Measurements from ENCODE around the gene FBXL15.
A peak's percentile ranks its signal among the peaks of the same experiment; 100 is the strongest.

FBXL15 gene

DNA sequence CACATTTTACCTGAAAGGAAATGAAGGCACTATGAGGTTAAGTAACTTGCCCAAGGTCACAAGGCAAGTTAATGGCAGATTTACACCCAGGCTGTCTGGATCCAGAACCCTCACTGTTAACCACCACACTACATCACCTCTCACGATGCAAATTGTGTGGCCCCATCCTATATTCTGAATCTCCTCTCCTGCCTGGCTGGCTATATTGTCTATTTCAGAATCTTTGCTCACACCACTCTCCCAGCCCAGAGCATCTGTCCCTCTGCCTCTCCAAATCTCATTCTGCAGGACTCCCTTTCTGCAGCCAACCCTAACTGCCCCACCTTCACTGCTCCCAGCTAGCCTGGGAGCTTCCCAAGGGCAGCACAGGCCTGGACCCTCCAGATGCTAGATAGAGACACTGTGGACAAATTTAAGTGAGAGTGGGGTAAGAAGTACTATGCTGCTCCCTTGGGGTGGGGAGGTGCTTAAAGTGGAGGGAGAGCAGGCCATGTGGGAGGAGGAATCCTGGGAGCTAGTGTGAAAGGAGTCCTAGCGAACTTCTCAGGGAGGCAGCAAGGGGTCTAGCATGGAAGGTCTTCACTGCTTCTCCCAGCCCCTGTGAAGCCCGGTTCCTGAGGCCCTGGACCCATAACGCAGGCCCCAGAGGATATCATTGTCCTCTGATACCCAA, 11.0 kb downstream of the FBXL15 start:
- TF ChIP-seq ESRRG (CRISPR knock-in tag; IDR thresholded peaks at IDR 0.05) (no peak), GLIS3 (CRISPR knock-in tag; IDR thresholded peaks at IDR 0.05) (no peak), TCF4 (CRISPR knock-in tag; IDR thresholded peaks at IDR 0.05; ENCODE audit: borderline replicate concordance) (no peak), ARNTL (CRISPR knock-in tag; IDR thresholded peaks at IDR 0.05; ENCODE audit: borderline replicate concordance, low read depth) (no peak), RARB (CRISPR knock-in tag; IDR thresholded peaks at IDR 0.05) (no peak), ZNF565 (CRISPR knock-in tag; conservative IDR thresholded peaks at IDR 0.05; ENCODE audit: low read depth) (no peak), TOX (CRISPR knock-in tag; IDR thresholded peaks at IDR 0.05; ENCODE audit: borderline replicate concordance) (no peak)
- TF ChIP-seq, protein P1, sequence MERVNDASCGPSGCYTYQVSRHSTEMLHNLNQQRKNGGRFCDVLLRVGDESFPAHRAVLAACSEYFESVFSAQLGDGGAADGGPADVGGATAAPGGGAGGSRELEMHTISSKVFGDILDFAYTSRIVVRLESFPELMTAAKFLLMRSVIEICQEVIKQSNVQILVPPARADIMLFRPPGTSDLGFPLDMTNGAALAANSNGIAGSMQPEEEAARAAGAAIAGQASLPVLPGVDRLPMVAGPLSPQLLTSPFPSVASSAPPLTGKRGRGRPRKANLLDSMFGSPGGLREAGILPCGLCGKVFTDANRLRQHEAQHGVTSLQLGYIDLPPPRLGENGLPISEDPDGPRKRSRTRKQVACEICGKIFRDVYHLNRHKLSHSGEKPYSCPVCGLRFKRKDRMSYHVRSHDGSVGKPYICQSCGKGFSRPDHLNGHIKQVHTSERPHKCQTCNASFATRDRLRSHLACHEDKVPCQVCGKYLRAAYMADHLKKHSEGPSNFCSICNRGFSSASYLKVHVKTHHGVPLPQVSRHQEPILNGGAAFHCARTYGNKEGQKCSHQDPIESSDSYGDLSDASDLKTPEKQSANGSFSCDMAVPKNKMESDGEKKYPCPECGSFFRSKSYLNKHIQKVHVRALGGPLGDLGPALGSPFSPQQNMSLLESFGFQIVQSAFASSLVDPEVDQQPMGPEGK (CRISPR knock-in tag; IDR thresholded peaks at IDR 0.05; ENCODE audit: borderline replicate concordance): no peak

DNA sequence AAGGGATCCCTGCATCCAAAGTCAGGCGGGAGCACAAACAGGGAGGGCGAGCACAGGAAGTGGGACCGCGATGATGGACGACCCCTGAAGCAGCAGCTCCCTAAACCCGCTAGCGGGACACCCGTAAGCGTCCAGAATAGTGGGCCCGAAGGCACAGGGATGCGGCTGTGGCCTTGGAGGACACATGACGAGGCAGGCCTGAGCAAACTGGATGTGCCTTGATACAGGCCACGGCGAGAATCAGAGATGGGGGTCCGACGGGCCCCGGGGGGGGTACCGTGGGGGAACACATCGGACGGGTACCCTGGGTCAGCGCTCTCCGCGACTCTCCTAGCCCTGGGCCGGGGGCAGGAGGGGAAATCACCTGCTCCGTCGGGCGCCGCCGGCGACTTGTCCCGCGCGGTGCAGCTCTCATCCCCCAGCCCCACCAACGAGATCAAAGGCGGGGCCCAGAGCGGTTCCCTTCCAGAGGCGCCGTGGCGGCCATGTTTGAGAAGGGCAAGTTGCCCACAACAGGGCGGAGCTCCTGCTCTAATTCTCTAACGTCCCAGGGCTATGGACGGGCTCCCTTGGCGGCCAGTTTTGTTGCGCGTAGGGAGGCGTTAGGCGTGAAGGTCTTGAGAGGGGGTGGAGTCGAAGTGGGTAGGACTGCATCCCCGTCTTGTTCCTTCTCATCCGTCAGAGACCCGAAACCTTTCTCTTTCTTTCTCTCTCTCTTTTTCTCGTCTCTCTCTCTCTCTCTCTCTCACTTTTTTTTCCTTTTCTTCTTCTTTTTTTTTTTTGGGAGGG, 11.7 kb downstream of the FBXL15 start, which contains the start of gene CUEDC2:
Gene CUEDC2, minus strand, starts transcription at position 413 of the 789 bp plus-strand sequence. CDS start 7,386 bp downstream, outside the sequence.
- ATAC-seq: peak; percentile 96
- no peak for TF ChIP-seq PPARA (CRISPR knock-in tag; IDR thresholded peaks at IDR 0.05; ENCODE audit: borderline replicate concordance)
- TF ChIP-seq, protein P1 (CRISPR knock-in tag; IDR thresholded peaks at IDR 0.05; ENCODE audit: borderline replicate concordance): peak; percentile 27; the same call in 1 of the 2 replicates

More for the DNA sequence above, 11.0 kb downstream of the FBXL15 start:
- ATAC-seq: peak; percentile 53

DNA sequence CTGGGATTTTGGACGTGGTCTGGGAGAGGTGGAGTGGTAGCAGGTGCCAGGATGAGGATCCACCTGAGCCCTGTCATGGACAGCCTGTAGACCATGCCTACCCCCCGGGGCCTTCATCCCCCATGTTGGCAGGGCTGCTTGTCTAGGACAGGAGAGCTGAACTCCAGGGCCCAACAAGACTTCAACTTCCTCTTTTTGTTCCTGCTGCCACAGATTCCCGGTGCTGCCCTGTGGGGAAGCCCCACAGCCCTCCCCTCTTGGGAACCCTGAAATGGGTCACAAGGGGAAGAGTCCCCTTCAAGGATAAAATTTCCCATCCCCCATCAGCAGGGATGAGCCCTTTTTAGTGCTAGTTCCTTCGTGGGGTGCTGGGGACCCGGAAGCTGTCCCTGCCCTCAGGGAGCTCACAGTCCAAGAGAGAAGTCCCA, 13.0 kb downstream of the FBXL15 start:
- no peak for TF ChIP-seq ESRRG (CRISPR knock-in tag; IDR thresholded peaks at IDR 0.05)
- TF ChIP-seq CSDC2 (CRISPR knock-in tag; IDR thresholded peaks at IDR 0.05): no peak
- no peak for TF ChIP-seq ZFP30 (CRISPR knock-in tag; IDR thresholded peaks at IDR 0.05)
- TF ChIP-seq GLIS3 (CRISPR knock-in tag; IDR thresholded peaks at IDR 0.05): no peak
- TF ChIP-seq ARNTL (CRISPR knock-in tag; IDR thresholded peaks at IDR 0.05; ENCODE audit: borderline replicate concordance, low read depth): no peak
- no peak for TF ChIP-seq SNAI2 (CRISPR knock-in tag; IDR thresholded peaks at IDR 0.05)
- no peak for TF ChIP-seq RARB (CRISPR knock-in tag; IDR thresholded peaks at IDR 0.05)
- TF ChIP-seq ZNF565 (CRISPR knock-in tag; conservative IDR thresholded peaks at IDR 0.05; ENCODE audit: low read depth): no peak
- TF ChIP-seq, protein P2, sequence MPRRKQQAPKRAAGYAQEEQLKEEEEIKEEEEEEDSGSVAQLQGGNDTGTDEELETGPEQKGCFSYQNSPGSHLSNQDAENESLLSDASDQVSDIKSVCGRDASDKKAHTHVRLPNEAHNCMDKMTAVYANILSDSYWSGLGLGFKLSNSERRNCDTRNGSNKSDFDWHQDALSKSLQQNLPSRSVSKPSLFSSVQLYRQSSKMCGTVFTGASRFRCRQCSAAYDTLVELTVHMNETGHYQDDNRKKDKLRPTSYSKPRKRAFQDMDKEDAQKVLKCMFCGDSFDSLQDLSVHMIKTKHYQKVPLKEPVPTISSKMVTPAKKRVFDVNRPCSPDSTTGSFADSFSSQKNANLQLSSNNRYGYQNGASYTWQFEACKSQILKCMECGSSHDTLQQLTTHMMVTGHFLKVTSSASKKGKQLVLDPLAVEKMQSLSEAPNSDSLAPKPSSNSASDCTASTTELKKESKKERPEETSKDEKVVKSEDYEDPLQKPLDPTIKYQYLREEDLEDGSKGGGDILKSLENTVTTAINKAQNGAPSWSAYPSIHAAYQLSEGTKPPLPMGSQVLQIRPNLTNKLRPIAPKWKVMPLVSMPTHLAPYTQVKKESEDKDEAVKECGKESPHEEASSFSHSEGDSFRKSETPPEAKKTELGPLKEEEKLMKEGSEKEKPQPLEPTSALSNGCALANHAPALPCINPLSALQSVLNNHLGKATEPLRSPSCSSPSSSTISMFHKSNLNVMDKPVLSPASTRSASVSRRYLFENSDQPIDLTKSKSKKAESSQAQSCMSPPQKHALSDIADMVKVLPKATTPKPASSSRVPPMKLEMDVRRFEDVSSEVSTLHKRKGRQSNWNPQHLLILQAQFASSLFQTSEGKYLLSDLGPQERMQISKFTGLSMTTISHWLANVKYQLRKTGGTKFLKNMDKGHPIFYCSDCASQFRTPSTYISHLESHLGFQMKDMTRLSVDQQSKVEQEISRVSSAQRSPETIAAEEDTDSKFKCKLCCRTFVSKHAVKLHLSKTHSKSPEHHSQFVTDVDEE (CRISPR knock-in tag; IDR thresholded peaks at IDR 0.05): no peak
- no peak for TF ChIP-seq ZFP3 (CRISPR knock-in tag; IDR thresholded peaks at IDR 0.05)
- TF ChIP-seq, protein P3, sequence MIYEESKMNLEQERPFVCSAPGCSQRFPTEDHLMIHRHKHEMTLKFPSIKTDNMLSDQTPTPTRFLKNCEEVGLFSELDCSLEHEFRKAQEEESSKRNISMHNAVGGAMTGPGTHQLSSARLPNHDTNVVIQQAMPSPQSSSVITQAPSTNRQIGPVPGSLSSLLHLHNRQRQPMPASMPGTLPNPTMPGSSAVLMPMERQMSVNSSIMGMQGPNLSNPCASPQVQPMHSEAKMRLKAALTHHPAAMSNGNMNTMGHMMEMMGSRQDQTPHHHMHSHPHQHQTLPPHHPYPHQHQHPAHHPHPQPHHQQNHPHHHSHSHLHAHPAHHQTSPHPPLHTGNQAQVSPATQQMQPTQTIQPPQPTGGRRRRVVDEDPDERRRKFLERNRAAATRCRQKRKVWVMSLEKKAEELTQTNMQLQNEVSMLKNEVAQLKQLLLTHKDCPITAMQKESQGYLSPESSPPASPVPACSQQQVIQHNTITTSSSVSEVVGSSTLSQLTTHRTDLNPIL (CRISPR knock-in tag; IDR thresholded peaks at IDR 0.05; ENCODE audit: low read depth): no peak
- TF ChIP-seq, protein P4, sequence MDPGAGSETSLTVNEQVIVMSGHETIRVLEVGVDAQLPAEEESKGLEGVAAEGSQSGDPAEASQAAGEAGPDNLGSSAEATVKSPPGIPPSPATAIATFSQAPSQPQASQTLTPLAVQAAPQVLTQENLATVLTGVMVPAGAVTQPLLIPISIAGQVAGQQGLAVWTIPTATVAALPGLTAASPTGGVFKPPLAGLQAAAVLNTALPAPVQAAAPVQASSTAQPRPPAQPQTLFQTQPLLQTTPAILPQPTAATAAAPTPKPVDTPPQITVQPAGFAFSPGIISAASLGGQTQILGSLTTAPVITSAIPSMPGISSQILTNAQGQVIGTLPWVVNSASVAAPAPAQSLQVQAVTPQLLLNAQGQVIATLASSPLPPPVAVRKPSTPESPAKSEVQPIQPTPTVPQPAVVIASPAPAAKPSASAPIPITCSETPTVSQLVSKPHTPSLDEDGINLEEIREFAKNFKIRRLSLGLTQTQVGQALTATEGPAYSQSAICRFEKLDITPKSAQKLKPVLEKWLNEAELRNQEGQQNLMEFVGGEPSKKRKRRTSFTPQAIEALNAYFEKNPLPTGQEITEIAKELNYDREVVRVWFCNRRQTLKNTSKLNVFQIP (CRISPR knock-in tag; IDR thresholded peaks at IDR 0.05; ENCODE audit: borderline replicate concordance, low read depth): no peak
- TF ChIP-seq, protein P5, sequence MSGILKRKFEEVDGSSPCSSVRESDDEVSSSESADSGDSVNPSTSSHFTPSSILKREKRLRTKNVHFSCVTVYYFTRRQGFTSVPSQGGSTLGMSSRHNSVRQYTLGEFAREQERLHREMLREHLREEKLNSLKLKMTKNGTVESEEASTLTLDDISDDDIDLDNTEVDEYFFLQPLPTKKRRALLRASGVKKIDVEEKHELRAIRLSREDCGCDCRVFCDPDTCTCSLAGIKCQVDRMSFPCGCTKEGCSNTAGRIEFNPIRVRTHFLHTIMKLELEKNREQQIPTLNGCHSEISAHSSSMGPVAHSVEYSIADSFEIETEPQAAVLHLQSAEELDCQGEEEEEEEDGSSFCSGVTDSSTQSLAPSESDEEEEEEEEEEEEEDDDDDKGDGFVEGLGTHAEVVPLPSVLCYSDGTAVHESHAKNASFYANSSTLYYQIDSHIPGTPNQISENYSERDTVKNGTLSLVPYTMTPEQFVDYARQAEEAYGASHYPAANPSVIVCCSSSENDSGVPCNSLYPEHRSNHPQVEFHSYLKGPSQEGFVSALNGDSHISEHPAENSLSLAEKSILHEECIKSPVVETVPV (CRISPR knock-in tag; IDR thresholded peaks at IDR 0.05): no peak
- no peak for TF ChIP-seq BACH2 (CRISPR knock-in tag; IDR thresholded peaks at IDR 0.05; ENCODE audit: borderline replicate concordance)
- TF ChIP-seq ISL1 (CRISPR knock-in tag; IDR thresholded peaks at IDR 0.05): no peak
- TF ChIP-seq ZNF8 (CRISPR knock-in tag; IDR thresholded peaks at IDR 0.05): no peak
- TF ChIP-seq ZC3H10 (CRISPR knock-in tag; IDR thresholded peaks at IDR 0.05): no peak

More for the DNA sequence above, 13.0 kb downstream of the FBXL15 start:
- no peak for ATAC-seq

Data from SK-N-SH treated with all-trans-retinoic acid at 6 μM for 48 hours (cell line).